Effector memory CD4-positive, alpha-beta T cell (primary cell): ENCODE measurements around the gene CACNA1C.
A peak's percentile ranks its signal among the peaks of the same experiment; 100 is the strongest.

Experiments
- DNase-seq, 3 donors: peaks; one replicate each; pipeline ENCODE4 v3.0.0-alpha.2; 2020
- H3K27ac ChIP-seq: 2 replicates; pipeline ENCODE4 v1.7.0; 2013; ENCODE audit warnings: mild to moderate bottlenecking, low read length, moderate library complexity; ENCODE audit not compliant: insufficient read depth, poor library complexity, severe bottlenecking
- H3K27me3 ChIP-seq: replicated peaks from 2 replicates; pipeline ENCODE4 v1.7.0; 2013; ENCODE audit warnings: mild to moderate bottlenecking, low read length; ENCODE audit not compliant: insufficient read depth, control insufficient read depth, poor library complexity, severe bottlenecking
- H3K36me3 ChIP-seq: 2 replicates; pipeline ENCODE4 v1.7.0; 2013; ENCODE audit warnings: mild to moderate bottlenecking, low read length, moderate library complexity; ENCODE audit not compliant: control insufficient read depth, insufficient read depth
- H3K4me1 ChIP-seq: 2 replicates; pipeline ENCODE4 v1.7.0; 2013; ENCODE audit warnings: low read length, mild to moderate bottlenecking; ENCODE audit not compliant: control insufficient read depth, insufficient read depth, poor library complexity, severe bottlenecking
- H3K4me3 ChIP-seq: 2 replicates; pipeline ENCODE4 v1.7.0; 2013; ENCODE audit warnings: low read length, low read depth, mild to moderate bottlenecking; ENCODE audit not compliant: insufficient read depth, poor library complexity, severe bottlenecking
- H3K9me3 ChIP-seq: 2 replicates; pipeline ENCODE4 v1.7.0; 2013; ENCODE audit warnings: mild to moderate bottlenecking, low read length, moderate library complexity; ENCODE audit not compliant: control insufficient read depth

The CACNA1C gene

DNA sequence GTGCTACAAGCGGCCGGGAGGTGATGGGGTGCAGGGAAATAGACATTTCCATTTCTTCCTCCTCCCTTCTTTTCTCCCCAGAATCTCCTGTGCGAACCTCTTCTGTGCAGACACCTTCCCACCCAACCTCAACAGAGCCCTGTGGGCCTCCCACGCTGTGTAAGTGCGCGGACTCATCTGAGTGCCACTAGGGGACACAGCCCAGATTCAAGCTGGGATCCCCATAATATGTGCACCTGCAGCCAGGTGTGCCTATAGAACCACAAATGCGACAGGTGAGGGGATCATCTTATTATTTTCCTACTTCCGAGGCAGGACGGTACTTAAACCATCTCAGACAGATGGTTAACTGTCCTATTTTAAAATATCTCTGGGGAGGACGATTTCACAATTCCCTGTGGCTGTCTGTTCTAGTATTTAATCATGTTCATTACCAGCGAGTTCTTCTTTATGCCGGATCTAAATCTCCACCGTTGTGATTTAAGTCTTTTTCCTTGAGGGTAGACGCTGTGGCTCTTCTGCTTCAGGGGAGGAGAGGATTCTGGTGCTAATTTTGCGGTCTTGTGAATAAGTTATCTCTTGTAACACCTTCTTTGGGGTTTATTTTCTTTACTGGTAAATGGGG, 17.2 kb upstream of the CACNA1C start:
- Histone ChIP-seq H3K4me3 (peak overlapping the region; percentile 30), H3K27me3 (no peaks in the 10 kb centered on the region), H3K9me3 (no peaks in the 10 kb centered on the region), H3K27ac (no peak overlapping the region), H3K36me3 (no peaks in the 10 kb centered on the region), H3K4me1 (peaks cover 3% of the 10 kb centered on the region)
- DNase-seq: no peak

DNA sequence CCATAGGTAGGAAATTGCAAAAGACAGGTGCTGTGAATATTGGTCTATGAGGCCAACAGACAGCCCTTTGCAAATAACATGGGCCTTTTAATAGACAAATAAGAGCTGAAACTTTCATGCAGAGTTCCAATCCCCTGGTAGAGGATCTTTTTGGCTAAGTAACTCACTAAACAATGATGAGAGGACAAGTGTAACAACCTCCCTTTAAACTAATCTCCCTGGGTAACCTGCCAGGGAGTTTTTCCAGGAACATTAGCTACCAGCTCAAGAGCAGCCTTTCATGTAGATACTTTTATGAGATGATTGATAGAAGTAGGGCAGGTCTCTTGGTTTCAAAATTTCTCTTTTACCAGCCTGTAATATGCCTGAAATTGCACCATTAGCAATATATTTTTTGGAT, 13.8 kb upstream of the CACNA1C start:
- Histone ChIP-seq H3K4me1 (peaks cover 3% of the 10 kb centered on the region), H3K4me3 (no peak overlapping the region), H3K36me3 (no peaks in the 10 kb centered on the region), H3K9me3 (no peaks in the 10 kb centered on the region), H3K27ac (no peak overlapping the region), H3K27me3 (no peaks in the 10 kb centered on the region)
- DNase-seq: no peak

DNA sequence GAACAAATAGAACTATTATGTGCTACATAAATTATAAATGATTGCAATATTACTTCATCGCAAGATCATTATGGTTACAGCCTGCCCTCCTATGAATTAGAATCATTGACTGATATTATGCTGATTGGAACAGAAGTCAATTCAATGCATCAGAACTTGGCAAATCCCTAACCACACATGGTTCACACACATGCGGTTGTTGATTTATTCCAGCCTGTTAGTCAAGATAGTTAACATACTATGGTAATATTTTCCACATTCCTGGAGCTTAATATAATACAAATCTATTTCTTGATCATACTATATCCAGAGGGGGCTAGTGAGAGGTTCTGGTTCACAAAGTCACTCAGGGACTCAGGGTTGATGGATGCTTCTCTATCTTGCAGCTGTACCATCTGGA, 9.7 kb upstream of the CACNA1C start:
- no peak for DNase-seq
- no peaks in the 10 kb centered on the region for H3K9me3 ChIP-seq
- H3K4me3 ChIP-seq: no peak overlapping the region
- no peaks in the 10 kb centered on the region for H3K4me1 ChIP-seq
- H3K27me3 ChIP-seq: peaks cover 4% of the 10 kb centered on the region
- no peaks in the 10 kb centered on the region for H3K36me3 ChIP-seq
- H3K27ac ChIP-seq: no peak overlapping the region

DNA sequence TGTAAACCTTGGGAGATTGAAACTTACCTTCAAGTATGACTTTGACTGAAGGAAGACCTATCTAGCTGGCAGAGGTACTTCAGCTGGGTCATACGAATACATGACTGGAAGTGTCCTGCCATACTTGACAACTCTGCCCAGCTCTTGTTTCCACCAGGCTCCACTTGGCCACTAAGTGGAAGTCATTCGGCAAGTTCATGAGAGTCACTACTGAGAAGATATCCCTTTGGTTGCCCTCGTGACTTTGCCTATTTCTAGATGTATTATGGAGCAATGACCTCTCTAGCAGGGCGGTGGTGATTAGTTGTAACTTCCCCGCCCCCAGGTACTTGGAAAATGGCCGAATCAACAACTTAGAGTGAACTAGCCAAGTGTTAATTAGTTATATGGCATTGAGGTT, 8.6 kb upstream of the CACNA1C start:
- Histone ChIP-seq H3K27me3 (peaks cover 4% of the 10 kb centered on the region), H3K9me3 (no peaks in the 10 kb centered on the region), H3K27ac (no peak overlapping the region), H3K4me1 (no peaks in the 10 kb centered on the region), H3K4me3 (no peak overlapping the region), H3K36me3 (no peaks in the 10 kb centered on the region)
- no peak for DNase-seq

GRCh38 chr12:2046957-2047356, 5.8 kb upstream of the CACNA1C start:
- DNase-seq: no peak
- Histone ChIP-seq H3K4me1 (peaks cover under 1% of the 10 kb centered on the region), H3K36me3 (no peaks in the 10 kb centered on the region), H3K27me3 (peaks cover 11% of the 10 kb centered on the region), H3K27ac (no peak overlapping the region), H3K4me3 (no peak overlapping the region), H3K9me3 (no peaks in the 10 kb centered on the region)

DNA sequence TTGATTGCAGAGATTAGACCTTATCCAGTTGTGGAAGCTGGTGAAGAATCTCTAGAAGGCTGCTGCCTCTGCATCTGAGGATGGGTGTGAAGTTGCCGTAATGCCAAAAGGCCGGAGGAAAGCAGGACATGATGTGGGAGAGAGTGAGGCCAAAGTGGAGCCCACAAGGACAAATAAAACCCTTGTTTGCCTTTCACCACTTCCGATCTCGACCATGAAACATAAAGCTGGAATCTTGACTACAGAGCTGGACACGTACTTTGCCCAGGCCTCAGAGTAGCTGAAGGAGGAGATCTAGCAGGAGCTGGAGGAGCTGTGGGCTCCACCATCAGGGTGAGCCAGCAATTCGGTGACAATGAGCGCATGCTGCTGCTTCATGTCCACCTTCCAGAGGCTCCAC, 5.0 kb upstream of the CACNA1C start:
- Histone ChIP-seq H3K27ac (no peak overlapping the region), H3K27me3 (peaks cover 14% of the 10 kb centered on the region), H3K36me3 (no peaks in the 10 kb centered on the region), H3K4me1 (peaks cover 4% of the 10 kb centered on the region), H3K4me3 (no peak overlapping the region), H3K9me3 (no peaks in the 10 kb centered on the region)
- DNase-seq: no peak

DNA sequence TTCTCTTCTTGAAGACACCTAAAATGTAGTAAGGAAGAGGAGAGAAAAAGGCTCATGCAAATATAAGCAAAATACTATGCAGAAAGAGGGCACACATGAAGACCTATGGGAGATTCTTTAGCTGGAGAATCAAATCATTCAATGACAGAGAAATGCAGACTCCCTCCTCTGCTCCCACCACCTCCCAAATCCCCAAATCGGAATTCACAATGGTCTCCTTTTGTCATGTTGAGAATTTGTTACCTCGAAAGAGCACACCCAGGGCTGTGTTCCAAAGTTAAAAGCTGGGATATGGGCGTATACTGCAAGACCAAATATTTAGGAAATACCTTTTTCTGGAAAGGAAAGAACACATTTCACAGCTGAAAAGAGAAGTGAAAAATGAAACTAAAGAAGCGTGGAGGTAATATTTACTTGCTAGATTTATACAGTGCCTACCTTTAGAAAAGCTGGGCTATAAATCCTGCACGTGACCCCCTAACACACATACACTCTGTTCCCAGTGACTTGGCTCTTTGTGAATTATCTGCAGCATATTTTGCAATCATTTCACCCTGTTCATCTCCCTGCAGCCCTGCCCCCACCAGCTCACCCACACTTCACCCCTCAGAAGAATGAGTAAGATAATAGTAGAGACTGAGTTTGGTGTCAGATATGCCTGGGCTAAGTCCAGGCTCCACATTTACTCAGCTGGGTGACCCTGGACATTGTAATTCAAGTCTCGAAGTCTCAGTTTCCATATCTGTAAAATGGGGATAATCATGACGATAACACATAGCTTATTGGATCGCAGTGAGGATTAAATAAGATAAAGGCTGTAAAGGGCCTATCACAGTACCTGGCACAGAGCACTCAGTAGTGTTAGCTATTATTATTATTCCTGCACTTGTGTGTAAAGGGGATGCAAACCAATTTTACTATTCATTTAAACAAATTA, 2.9 kb upstream of the CACNA1C start:
- peaks cover 8% of the 10 kb centered on the region for H3K4me1 ChIP-seq
- H3K36me3 ChIP-seq: no peaks in the 10 kb centered on the region
- H3K4me3 ChIP-seq: no peak overlapping the region
- H3K27ac ChIP-seq: no peak overlapping the region
- no peak for DNase-seq
- H3K27me3 ChIP-seq: peaks cover 28% of the 10 kb centered on the region
- no peaks in the 10 kb centered on the region for H3K9me3 ChIP-seq

GRCh38 chr12:2051700-2052621, 826 bp upstream of the CACNA1C start:
- Histone ChIP-seq H3K9me3 (no peaks in the 10 kb centered on the region), H3K27ac (no peak overlapping the region), H3K27me3 (peaks cover 32% of the 10 kb centered on the region), H3K4me3 (no peak overlapping the region), H3K36me3 (no peaks in the 10 kb centered on the region), H3K4me1 (peaks cover 8% of the 10 kb centered on the region)
- no peak for DNase-seq

- Histone ChIP-seq H3K27ac (no peak overlapping the region), H3K27me3 (peaks cover 28% of the 10 kb centered on the region), H3K4me3 (no peak overlapping the region), H3K36me3 (no peaks in the 10 kb centered on the region), H3K9me3 (no peaks in the 10 kb centered on the region), H3K4me1 (peaks cover 8% of the 10 kb centered on the region)
- DNase-seq: no peak
Observed at GRCh38 chr12:2053691-2054090, 904 bp downstream of the CACNA1C start.
